Ishikawa (cell line): ENCODE measurements around the gene EDEM1.

Source experiments
- CEBPB ChIP-seq: IDR thresholded peaks from 2 replicates; pipeline ENCODE4 v1.6.1; 2012
- CREB1 ChIP-seq: IDR thresholded peaks from 2 replicates; pipeline ENCODE4 v1.6.1; 2012; ENCODE audit warnings: low read depth
- EGR1 ChIP-seq: IDR thresholded peaks from 2 replicates; pipeline ENCODE4 v1.6.1; 2012
- EP300 ChIP-seq: IDR thresholded peaks from 2 replicates; pipeline ENCODE4 v1.6.1; 2012; ENCODE audit warnings: borderline replicate concordance
- FOXM1 ChIP-seq: IDR thresholded peaks from 2 replicates; pipeline ENCODE4 v1.6.1; 2012; ENCODE audit warnings: low read depth, borderline replicate concordance
- NFIC ChIP-seq: IDR thresholded peaks from 2 replicates; pipeline ENCODE4 v1.6.1; 2012
- RAD21 ChIP-seq: IDR thresholded peaks from 2 replicates; pipeline ENCODE4 v1.6.1; 2012; ENCODE audit warnings: low read depth
- TAF1 ChIP-seq: IDR thresholded peaks from 2 replicates; pipeline ENCODE4 v1.6.1; 2012; ENCODE audit warnings: low read depth, mild to moderate bottlenecking
- TCF12 ChIP-seq: IDR thresholded peaks from 2 replicates; pipeline ENCODE4 v1.6.1; 2012; ENCODE audit warnings: low read depth
- TEAD4 ChIP-seq: IDR thresholded peaks from 2 replicates; pipeline ENCODE4 v1.6.1; 2012
- YY1 ChIP-seq: IDR thresholded peaks from 2 replicates; pipeline ENCODE4 v1.6.1; 2012; ENCODE audit warnings: low read depth
- ZBTB7A ChIP-seq: IDR thresholded peaks from 2 replicates; pipeline ENCODE4 v1.6.1; 2012; ENCODE audit warnings: low read depth
- TF ChIP-seq, protein P1 (sequence below): IDR thresholded peaks from 2 replicates; pipeline ENCODE4 v1.6.1; 2012; ENCODE audit warnings: low read depth, mild to moderate bottlenecking
- TF ChIP-seq, protein P2 (sequence below): IDR thresholded peaks from 2 replicates; pipeline ENCODE4 v1.6.1; 2012
- TF ChIP-seq, protein P3 (sequence below): IDR thresholded peaks from 2 replicates; pipeline ENCODE4 v1.6.1; 2012

EDEM1 gene

DNA sequence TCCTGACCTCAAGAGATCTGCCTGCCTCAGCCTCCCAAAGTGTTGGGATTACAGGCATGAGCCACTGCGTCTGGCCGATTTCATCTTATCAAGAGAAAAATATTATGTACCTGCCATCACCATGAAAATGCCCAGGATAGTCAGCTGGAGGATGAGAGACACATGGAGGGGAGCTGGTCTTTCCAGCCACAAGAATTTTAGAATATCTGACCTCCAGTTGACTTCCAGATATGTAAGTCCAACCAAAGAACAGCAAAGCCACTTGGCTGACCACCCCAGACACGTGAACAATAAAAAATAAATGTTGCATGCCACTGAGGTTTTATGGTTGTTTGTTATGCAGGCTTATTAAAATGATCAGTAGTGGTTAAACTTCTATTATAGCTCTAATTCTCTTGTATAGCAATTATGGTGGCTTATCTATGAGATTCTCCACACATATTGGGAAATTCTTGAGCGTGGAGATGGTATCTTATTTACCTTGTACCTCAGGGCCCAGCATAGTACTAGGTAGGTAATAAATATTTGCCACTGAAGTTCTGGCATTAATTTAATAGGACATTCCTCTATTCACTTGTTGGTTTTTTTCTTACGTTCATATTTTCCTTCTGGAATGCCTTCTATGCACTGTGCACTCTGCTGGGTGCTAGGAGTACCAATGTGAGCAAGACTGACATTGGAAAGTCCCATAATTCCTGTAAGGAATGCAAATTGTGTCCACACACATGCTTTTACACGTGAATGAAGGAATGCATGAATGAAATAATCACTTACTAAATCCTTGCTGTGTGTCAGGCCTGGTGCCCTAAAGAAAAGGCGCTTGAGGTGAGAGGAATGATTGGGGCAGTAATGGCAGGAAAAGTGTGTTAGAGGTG lies 77.6 kb downstream of the EDEM1 start:
- TF ChIP-seq CEBPB (no peak), ZBTB7A (no peak), EP300 (no peak), RAD21 (no peak), EGR1 (no peak), NFIC (no peak), TEAD4 (no peak), CREB1 (no peak), FOXM1 (no peak), TAF1 (no peak), TCF12 (no peak)
- TF ChIP-seq, protein P1, sequence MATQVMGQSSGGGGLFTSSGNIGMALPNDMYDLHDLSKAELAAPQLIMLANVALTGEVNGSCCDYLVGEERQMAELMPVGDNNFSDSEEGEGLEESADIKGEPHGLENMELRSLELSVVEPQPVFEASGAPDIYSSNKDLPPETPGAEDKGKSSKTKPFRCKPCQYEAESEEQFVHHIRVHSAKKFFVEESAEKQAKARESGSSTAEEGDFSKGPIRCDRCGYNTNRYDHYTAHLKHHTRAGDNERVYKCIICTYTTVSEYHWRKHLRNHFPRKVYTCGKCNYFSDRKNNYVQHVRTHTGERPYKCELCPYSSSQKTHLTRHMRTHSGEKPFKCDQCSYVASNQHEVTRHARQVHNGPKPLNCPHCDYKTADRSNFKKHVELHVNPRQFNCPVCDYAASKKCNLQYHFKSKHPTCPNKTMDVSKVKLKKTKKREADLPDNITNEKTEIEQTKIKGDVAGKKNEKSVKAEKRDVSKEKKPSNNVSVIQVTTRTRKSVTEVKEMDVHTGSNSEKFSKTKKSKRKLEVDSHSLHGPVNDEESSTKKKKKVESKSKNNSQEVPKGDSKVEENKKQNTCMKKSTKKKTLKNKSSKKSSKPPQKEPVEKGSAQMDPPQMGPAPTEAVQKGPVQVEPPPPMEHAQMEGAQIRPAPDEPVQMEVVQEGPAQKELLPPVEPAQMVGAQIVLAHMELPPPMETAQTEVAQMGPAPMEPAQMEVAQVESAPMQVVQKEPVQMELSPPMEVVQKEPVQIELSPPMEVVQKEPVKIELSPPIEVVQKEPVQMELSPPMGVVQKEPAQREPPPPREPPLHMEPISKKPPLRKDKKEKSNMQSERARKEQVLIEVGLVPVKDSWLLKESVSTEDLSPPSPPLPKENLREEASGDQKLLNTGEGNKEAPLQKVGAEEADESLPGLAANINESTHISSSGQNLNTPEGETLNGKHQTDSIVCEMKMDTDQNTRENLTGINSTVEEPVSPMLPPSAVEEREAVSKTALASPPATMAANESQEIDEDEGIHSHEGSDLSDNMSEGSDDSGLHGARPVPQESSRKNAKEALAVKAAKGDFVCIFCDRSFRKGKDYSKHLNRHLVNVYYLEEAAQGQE: no peak

DNA sequence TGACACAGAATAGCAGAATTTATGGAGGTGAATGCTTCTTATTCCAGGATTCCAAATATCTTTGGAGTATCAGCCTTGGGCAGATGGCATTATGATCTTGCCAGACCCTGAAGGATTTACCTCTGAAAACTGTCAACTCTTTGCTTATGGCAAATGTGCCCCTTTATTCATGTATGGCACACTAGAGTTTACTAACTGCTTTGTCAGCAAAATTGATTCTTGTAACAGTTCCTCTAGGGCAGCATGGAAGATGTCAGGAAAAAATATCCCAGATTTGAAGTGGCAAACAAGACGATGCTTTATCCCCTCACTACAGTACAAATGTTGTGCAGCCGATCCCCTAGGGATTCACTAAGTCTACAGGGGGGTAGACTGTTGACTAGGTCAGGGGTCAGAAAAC lies 79.7 kb downstream of the EDEM1 start:
- TF ChIP-seq, protein P2, sequence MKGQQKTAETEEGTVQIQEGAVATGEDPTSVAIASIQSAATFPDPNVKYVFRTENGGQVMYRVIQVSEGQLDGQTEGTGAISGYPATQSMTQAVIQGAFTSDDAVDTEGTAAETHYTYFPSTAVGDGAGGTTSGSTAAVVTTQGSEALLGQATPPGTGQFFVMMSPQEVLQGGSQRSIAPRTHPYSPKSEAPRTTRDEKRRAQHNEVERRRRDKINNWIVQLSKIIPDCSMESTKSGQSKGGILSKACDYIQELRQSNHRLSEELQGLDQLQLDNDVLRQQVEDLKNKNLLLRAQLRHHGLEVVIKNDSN: no peak
- TF ChIP-seq EP300 (no peak), YY1 (no peak), TCF12 (no peak), RAD21 (no peak), CREB1 (no peak), TEAD4 (no peak)
- TF ChIP-seq, protein P3, sequence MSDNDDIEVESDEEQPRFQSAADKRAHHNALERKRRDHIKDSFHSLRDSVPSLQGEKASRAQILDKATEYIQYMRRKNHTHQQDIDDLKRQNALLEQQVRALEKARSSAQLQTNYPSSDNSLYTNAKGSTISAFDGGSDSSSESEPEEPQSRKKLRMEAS: no peak

DNA sequence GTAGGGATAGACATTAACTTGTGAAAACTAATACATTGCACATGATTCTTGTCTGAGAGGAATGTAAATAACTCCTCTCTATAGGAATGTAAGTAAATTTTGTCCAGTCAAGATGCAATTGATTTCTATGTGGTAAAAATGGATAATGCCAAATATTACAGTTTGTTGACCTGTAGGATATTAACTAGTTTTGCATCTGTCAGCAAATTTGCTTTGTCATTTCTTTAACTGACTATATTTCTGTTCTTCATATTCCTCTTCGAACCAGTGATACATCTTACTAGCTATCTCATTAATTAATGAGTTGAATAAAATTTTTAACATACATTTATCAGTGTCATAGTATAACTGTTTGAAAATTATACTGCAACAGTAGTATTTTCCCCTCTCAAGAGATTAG lies 80.4 kb downstream of the EDEM1 start:
- TF ChIP-seq EGR1 (no peak), TCF12 (no peak), TEAD4 (no peak), YY1 (no peak), CEBPB (no peak)
- TF ChIP-seq, protein P1: no peak
